MM.1S (cell line): Measurements from ENCODE around the gene CNGB1.

Source experiments
- EZH2 ChIP-seq: fragments of 300-600 bp; sonication (generic); optimal IDR thresholded peaks from 2 replicates; pipeline ENCODE3; 2017; ENCODE audit warnings: low read depth, mild to moderate bottlenecking, antibody characterized with exemption, low read length, mixed read lengths
- EZH2phosphoT487 ChIP-seq: fragments of 300-600 bp; sonication (generic); IDR thresholded peaks from 2 replicates; pipeline ENCODE4 v1.6.1; 2018; ENCODE audit warnings: antibody characterized with exemption, low read length
- TF ChIP-seq, protein P1 (sequence below): fragments of 300-600 bp; sonication (generic); IDR thresholded peaks from 2 replicates; pipeline ENCODE4 v1.5.1; 2016; ENCODE audit warnings: antibody characterized with exemption, low read length, mixed read lengths

DNA sequence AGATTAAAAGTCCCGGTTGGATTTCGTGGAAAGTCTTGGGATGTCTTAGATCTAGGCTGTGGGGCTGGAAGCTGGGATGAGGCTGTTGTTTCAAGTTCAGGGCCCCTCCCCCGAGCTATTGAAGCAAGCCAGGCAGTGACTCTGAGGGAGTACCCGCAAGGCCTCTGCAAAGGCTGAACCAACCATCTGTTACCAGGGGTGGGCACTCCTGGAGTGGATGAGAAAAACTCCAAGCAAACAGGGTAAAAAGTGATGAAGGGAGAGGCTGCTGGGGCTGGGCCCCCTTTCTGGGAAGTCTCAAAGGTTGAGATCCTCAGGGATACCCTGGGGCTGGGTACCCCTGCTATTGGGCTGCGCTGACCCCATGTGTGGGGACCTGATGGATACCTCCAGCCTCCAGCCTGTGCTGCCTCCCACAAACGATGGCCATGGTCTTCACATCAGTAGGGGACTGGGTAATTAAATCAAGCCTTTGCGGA, 86.2 kb downstream of the CNGB1 start:
- TF ChIP-seq, protein P1, sequence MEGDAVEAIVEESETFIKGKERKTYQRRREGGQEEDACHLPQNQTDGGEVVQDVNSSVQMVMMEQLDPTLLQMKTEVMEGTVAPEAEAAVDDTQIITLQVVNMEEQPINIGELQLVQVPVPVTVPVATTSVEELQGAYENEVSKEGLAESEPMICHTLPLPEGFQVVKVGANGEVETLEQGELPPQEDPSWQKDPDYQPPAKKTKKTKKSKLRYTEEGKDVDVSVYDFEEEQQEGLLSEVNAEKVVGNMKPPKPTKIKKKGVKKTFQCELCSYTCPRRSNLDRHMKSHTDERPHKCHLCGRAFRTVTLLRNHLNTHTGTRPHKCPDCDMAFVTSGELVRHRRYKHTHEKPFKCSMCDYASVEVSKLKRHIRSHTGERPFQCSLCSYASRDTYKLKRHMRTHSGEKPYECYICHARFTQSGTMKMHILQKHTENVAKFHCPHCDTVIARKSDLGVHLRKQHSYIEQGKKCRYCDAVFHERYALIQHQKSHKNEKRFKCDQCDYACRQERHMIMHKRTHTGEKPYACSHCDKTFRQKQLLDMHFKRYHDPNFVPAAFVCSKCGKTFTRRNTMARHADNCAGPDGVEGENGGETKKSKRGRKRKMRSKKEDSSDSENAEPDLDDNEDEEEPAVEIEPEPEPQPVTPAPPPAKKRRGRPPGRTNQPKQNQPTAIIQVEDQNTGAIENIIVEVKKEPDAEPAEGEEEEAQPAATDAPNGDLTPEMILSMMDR, result no peak
- TF ChIP-seq EZH2phosphoT487 (no peak), EZH2 (no peak)
